Testis (tissue), 2 donors: ENCODE results near the gene ALG1L2.
"Not testable (repeated sequence)": the region's sequence is repeated elsewhere in the genome, so short reads cannot be mapped to it uniquely, and the experiment has no call there.

Experiments used
- CTCF ChIP-seq, 3 experiments: fragments of 450-650 bp in 2 of 3; fragments of 200-600 bp in 1 of 3; sonication (generic) in 1 of 3; IDR thresholded peaks; one replicate each; pipeline ENCODE4 v1.5.1; 2016 to 2019; ENCODE audit warnings: antibody characterized with exemption in 3 of 3, mild to moderate bottlenecking in 2 of 3, moderate library complexity in 1 of 3
- POLR2A ChIP-seq: fragments of 450-650 bp; IDR thresholded peaks from one replicate; pipeline ENCODE4 v1.6.1; 2017; ENCODE audit warnings: antibody characterized with exemption, mild to moderate bottlenecking, moderate library complexity

DNA sequence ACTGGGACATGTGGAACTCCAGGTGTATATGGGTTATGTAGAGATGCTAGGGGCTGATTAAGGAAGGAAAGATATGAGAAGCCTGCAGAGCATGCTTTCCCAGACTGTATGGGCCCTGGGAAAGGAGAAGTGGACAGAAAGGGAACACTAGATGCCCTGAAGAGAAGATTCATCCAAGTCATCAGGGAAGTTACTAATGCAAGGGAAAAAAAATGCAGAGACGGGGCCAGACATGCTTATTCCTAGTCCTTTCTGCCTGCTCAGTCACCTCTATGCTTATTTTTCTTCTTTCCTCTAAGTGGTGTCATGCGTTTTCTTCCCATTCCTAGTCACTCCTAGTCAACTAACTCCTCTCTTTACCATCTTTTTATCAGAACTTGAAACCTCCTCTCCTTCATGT lies 43.8 kb downstream of the ALG1L2 start:
- not testable (repeated sequence) for TF ChIP-seq CTCF (IDR thresholded peaks at IDR 0.05); POLR2A
